Ishikawa (cell line): ENCODE results near the gene PAPPA.

ENCODE experiments used
- CEBPB ChIP-seq: IDR thresholded peaks from 2 replicates; pipeline ENCODE4 v1.6.1; 2012
- CREB1 ChIP-seq: IDR thresholded peaks from 2 replicates; pipeline ENCODE4 v1.6.1; 2012; ENCODE audit warnings: low read depth
- EGR1 ChIP-seq: IDR thresholded peaks from 2 replicates; pipeline ENCODE4 v1.6.1; 2012
- EP300 ChIP-seq: IDR thresholded peaks from 2 replicates; pipeline ENCODE4 v1.6.1; 2012; ENCODE audit warnings: borderline replicate concordance
- FOXM1 ChIP-seq: IDR thresholded peaks from 2 replicates; pipeline ENCODE4 v1.6.1; 2012; ENCODE audit warnings: low read depth, borderline replicate concordance
- NFIC ChIP-seq: IDR thresholded peaks from 2 replicates; pipeline ENCODE4 v1.6.1; 2012
- RAD21 ChIP-seq: IDR thresholded peaks from 2 replicates; pipeline ENCODE4 v1.6.1; 2012; ENCODE audit warnings: low read depth
- TAF1 ChIP-seq: IDR thresholded peaks from 2 replicates; pipeline ENCODE4 v1.6.1; 2012; ENCODE audit warnings: low read depth, mild to moderate bottlenecking
- TCF12 ChIP-seq: IDR thresholded peaks from 2 replicates; pipeline ENCODE4 v1.6.1; 2012; ENCODE audit warnings: low read depth
- TEAD4 ChIP-seq: IDR thresholded peaks from 2 replicates; pipeline ENCODE4 v1.6.1; 2012
- USF1 ChIP-seq: IDR thresholded peaks from 2 replicates; pipeline ENCODE4 v1.6.1; 2012
- YY1 ChIP-seq: IDR thresholded peaks from 2 replicates; pipeline ENCODE4 v1.6.1; 2012; ENCODE audit warnings: low read depth
- ZBTB7A ChIP-seq: IDR thresholded peaks from 2 replicates; pipeline ENCODE4 v1.6.1; 2012; ENCODE audit warnings: low read depth
- TF ChIP-seq, protein P1 (sequence below): IDR thresholded peaks from 2 replicates; pipeline ENCODE4 v1.6.1; 2012
- TF ChIP-seq, protein P2 (sequence below): IDR thresholded peaks from 2 replicates; pipeline ENCODE4 v1.6.1; 2012; ENCODE audit warnings: low read depth, mild to moderate bottlenecking

Gene PAPPA

GRCh38 chr9:116234081-116234480, 80.5 kb downstream of the PAPPA start:
- TF ChIP-seq CREB1 (no peak), CEBPB (no peak), TAF1 (no peak), NFIC (no peak), TCF12 (no peak), RAD21 (no peak), FOXM1 (no peak), EP300 (no peak), USF1 (no peak), YY1 (no peak), TEAD4 (no peak), ZBTB7A (no peak), EGR1 (no peak)
- TF ChIP-seq, protein P1, sequence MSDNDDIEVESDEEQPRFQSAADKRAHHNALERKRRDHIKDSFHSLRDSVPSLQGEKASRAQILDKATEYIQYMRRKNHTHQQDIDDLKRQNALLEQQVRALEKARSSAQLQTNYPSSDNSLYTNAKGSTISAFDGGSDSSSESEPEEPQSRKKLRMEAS: no peak
- TF ChIP-seq, protein P2, sequence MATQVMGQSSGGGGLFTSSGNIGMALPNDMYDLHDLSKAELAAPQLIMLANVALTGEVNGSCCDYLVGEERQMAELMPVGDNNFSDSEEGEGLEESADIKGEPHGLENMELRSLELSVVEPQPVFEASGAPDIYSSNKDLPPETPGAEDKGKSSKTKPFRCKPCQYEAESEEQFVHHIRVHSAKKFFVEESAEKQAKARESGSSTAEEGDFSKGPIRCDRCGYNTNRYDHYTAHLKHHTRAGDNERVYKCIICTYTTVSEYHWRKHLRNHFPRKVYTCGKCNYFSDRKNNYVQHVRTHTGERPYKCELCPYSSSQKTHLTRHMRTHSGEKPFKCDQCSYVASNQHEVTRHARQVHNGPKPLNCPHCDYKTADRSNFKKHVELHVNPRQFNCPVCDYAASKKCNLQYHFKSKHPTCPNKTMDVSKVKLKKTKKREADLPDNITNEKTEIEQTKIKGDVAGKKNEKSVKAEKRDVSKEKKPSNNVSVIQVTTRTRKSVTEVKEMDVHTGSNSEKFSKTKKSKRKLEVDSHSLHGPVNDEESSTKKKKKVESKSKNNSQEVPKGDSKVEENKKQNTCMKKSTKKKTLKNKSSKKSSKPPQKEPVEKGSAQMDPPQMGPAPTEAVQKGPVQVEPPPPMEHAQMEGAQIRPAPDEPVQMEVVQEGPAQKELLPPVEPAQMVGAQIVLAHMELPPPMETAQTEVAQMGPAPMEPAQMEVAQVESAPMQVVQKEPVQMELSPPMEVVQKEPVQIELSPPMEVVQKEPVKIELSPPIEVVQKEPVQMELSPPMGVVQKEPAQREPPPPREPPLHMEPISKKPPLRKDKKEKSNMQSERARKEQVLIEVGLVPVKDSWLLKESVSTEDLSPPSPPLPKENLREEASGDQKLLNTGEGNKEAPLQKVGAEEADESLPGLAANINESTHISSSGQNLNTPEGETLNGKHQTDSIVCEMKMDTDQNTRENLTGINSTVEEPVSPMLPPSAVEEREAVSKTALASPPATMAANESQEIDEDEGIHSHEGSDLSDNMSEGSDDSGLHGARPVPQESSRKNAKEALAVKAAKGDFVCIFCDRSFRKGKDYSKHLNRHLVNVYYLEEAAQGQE: no peak

GRCh38 chr9:116236979-116237378, 83.4 kb downstream of the PAPPA start:
- TF ChIP-seq TEAD4 (no peak), ZBTB7A (no peak), EGR1 (no peak), EP300 (no peak), NFIC (no peak), CEBPB (no peak), YY1 (no peak), TCF12 (no peak), FOXM1 (no peak), USF1 (no peak), TAF1 (no peak)
- TF ChIP-seq, protein P2: no peak
- TF ChIP-seq, protein P1: no peak

DNA sequence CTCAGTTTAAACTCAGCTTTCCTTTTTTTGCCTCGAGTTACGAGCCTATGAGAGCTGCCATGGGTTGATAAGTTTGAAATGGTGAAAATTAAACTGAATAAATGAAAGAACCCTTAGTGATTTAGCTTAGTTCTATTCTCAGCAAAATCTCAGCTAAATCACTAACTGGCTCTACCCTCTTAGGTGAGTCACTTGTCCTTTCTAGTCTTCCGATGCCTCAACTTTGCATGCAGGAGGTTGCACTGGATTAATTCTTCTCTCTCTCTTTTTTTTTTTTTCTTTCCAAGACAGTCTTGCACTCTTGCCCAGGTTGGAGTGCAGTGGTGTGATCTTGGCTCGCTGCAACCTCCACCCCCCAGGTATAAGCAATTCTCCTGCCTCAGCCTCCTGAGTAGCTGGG, 83.9 kb downstream of the PAPPA start:
- TF ChIP-seq RAD21: no peak
- TF ChIP-seq YY1: no peak
- TF ChIP-seq EP300: no peak
- TF ChIP-seq USF1: no peak
- TF ChIP-seq CREB1: no peak
- TF ChIP-seq, protein P1: no peak
- TF ChIP-seq, protein P2: no peak
- no peak for TF ChIP-seq NFIC
- TF ChIP-seq TEAD4: no peak
- no peak for TF ChIP-seq TAF1
- no peak for TF ChIP-seq ZBTB7A

- TF ChIP-seq ZBTB7A (no peak), USF1 (no peak), TAF1 (no peak), EP300 (no peak), TCF12 (no peak)
Observed at GRCh38 chr9:116238225-116238624, 84.6 kb downstream of the PAPPA start.
